OCI-LY1 (cell line): ENCODE data around the gene RNF182.
"Not testable (repeated sequence)": the region's sequence is repeated elsewhere in the genome, so short reads cannot be mapped to it uniquely, and the experiment has no call there.

Source experiments
- H2AFZ ChIP-seq: fragments of 200-600 bp; sonication (generic), shearing (Covaris generic); 2 replicates; pipeline ENCODE4 v1.6.0; 2014; ENCODE audit warnings: antibody characterized with exemption, mild to moderate bottlenecking, low read length
- H3F3A ChIP-seq: fragments of 200-600 bp; sonication (generic), shearing (Covaris generic); 2 replicates; pipeline ENCODE4 v1.6.0; 2014; ENCODE audit warnings: mild to moderate bottlenecking, antibody characterized with exemption, low read length, moderate library complexity; ENCODE audit not compliant: insufficient read depth
- H3K27ac ChIP-seq: fragments of 200-600 bp; sonication (generic); 2 replicates; pipeline ENCODE4 v1.5.1; 2014; ENCODE audit warnings: low read length, mixed run types, mild to moderate bottlenecking, low read depth; ENCODE audit not compliant: poor library complexity, severe bottlenecking
- H3K27me3 ChIP-seq: fragments of 200-600 bp; sonication (generic); 2 replicates; pipeline ENCODE4 v1.6.0; 2014; ENCODE audit warnings: antibody characterized with exemption, mild to moderate bottlenecking, low read length, moderate library complexity; ENCODE audit not compliant: insufficient read depth
- H3K36me3 ChIP-seq: fragments of 200-600 bp; sonication (generic); 2 replicates; pipeline ENCODE4 v1.6.1; 2014; ENCODE audit warnings: mild to moderate bottlenecking, antibody characterized with exemption, low read length, moderate library complexity, mixed read lengths; ENCODE audit not compliant: insufficient read depth
- H3K4me1 ChIP-seq: fragments of 200-600 bp; sonication (generic); 2 replicates; pipeline ENCODE4 v1.5.1; 2014; ENCODE audit warnings: mild to moderate bottlenecking, low read length, moderate library complexity; ENCODE audit not compliant: insufficient read depth, severe bottlenecking
- H3K4me2 ChIP-seq: fragments of 200-600 bp; sonication (generic), shearing (Covaris generic); 2 replicates; pipeline ENCODE4 v1.6.1; 2014; ENCODE audit warnings: low read length
- H3K4me3 ChIP-seq: fragments of 200-600 bp; sonication (generic); 2 replicates; pipeline ENCODE4 v1.5.1; 2014; ENCODE audit warnings: low read length, low read depth, mild to moderate bottlenecking, mixed read lengths; ENCODE audit not compliant: poor library complexity, severe bottlenecking
- H3K79me2 ChIP-seq: fragments of 200-600 bp; shearing (Covaris generic); 2 replicates; pipeline ENCODE4 v1.6.1; 2016; ENCODE audit warnings: mixed run types, low read length, mixed read lengths; ENCODE audit not compliant: insufficient read depth
- H3K9ac ChIP-seq: fragments of 200-600 bp; sonication (generic), shearing (Covaris generic); 2 replicates; pipeline ENCODE4 v1.6.1; 2014; ENCODE audit warnings: mild to moderate bottlenecking, low read length, mixed read lengths
- H3K9me2 ChIP-seq: fragments of 200-600 bp; sonication (generic), shearing (Covaris generic); 2 replicates; pipeline ENCODE4 v1.6.1; 2014; ENCODE audit warnings: low read depth, mild to moderate bottlenecking, low read length, mixed read lengths
- H3K9me3 ChIP-seq: fragments of 200-600 bp; shearing (Covaris generic); 2 replicates; pipeline ENCODE4 v1.6.1; 2014; ENCODE audit warnings: low read length, mixed read lengths
- H4K20me1 ChIP-seq: fragments of 200-600 bp; sonication (generic), shearing (Covaris generic); 2 replicates; pipeline ENCODE4 v1.6.0; 2016; ENCODE audit warnings: mild to moderate bottlenecking, low read length; ENCODE audit not compliant: insufficient read depth
- CTCF ChIP-seq: fragments of 200-600 bp; sonication (generic), shearing (Covaris generic); IDR thresholded peaks from 2 replicates; pipeline ENCODE4 v1.5.1; 2017; ENCODE audit warnings: mild to moderate bottlenecking, antibody characterized with exemption, low read length, moderate library complexity, mixed read lengths
- EZH2 ChIP-seq: fragments of 200-600 bp; sonication (generic), shearing (Covaris generic); IDR thresholded peaks from 2 replicates; pipeline ENCODE4 v1.8.0; 2017; ENCODE audit warnings: borderline replicate concordance, mixed run types, mild to moderate bottlenecking, antibody characterized with exemption, low read length, moderate library complexity, mixed read lengths

RNF182 gene

GRCh38 chr6:13924949-13925881, at the start of gene RNF182:
Gene RNF182, plus strand, starts transcription at chr6:13924952. Its CDS starts 52,168 bp downstream, at chr6:13977120.
- Histone ChIP-seq H3F3A (no peaks in the 10 kb centered on the region), H3K9me3 (no peaks in the 10 kb centered on the region), H3K4me2 (peak within 1 kb of the TSS; percentile 33; the same call in 1 of the 2 replicates), H3K27ac (no peak within 1 kb of the TSS), H3K4me3 (peak within 1 kb of the TSS; percentile 24), H4K20me1 (no peaks in the 10 kb centered on the region), H2AFZ (no peak within 1 kb of the TSS), H3K9me2 (no peaks in the 10 kb centered on the region), H3K79me2 (no peaks in the 10 kb centered on the region), H3K27me3 (no peaks in the 10 kb centered on the region), H3K36me3 (no peaks in the 10 kb centered on the region), H3K4me1 (peaks cover 5% of the 10 kb centered on the region), H3K9ac (no peak within 1 kb of the TSS)
- no peak for TF ChIP-seq CTCF
- TF ChIP-seq EZH2, result no peak

GRCh38 chr6:13877051-13877450, 47.7 kb upstream of the RNF182 start:
- Histone ChIP-seq H3K36me3 (no peaks in the 10 kb centered on the region; the same call in 1 of the 2 replicates), H3K4me1 (peaks cover 12% of the 10 kb centered on the region), H3K9me2 (no peaks in the 10 kb centered on the region), H3K9me3 (no peaks in the 10 kb centered on the region), H3K79me2 (no peaks in the 10 kb centered on the region), H2AFZ (no peak overlapping the region), H3K4me2 (no peak overlapping the region), H3K4me3 (no peak overlapping the region), H3F3A (no peaks in the 10 kb centered on the region), H3K27ac (no peak overlapping the region), H3K27me3 (peaks cover 3% of the 10 kb centered on the region; the same call in 1 of the 2 replicates), H4K20me1 (no peaks in the 10 kb centered on the region), H3K9ac (no peak overlapping the region)
- TF ChIP-seq CTCF (no peak), EZH2 (no peak)

GRCh38 chr6:13880061-13880663, 44.6 kb upstream of the RNF182 start:
- not testable (repeated sequence) for H2AFZ ChIP-seq, H3K27ac ChIP-seq, H3K4me1 ChIP-seq, H3K9me3 ChIP-seq, H3K27me3 ChIP-seq, H4K20me1 ChIP-seq, H3K4me2 ChIP-seq, H3K4me3 ChIP-seq, H3K36me3 ChIP-seq, H3F3A ChIP-seq, H3K79me2 ChIP-seq, H3K9ac ChIP-seq, H3K9me2 ChIP-seq
